Progenitor cell of endocrine pancreas (in vitro differentiated cells): ENCODE results near the gene STAC3. TPM values are rescaled to one million over a fixed set of nuclear protein-coding genes. Genes with fewer than 3 reads are reported as not detected.

Experiments used
- DNase-seq: peaks from one replicate; pipeline ENCODE4 v3.0.0; 2021; ENCODE audit warnings: low spot score; ENCODE audit not compliant: unreplicated experiment
- H3K27ac Mint-ChIP-seq: 2 replicates; pipeline ENCODE4 v1.8.0; 2021; ENCODE audit warnings: mild to moderate bottlenecking, moderate library complexity, mixed read lengths
- H3K27me3 Mint-ChIP-seq: 2 replicates; pipeline ENCODE4 v1.8.0; 2021; ENCODE audit warnings: mixed read lengths
- H3K36me3 Mint-ChIP-seq: 2 replicates; pipeline ENCODE4 v1.8.0; 2022; ENCODE audit warnings: mixed read lengths; ENCODE audit not compliant: insufficient read depth
- H3K4me1 Mint-ChIP-seq: 2 replicates; pipeline ENCODE4 v1.8.0; 2021; ENCODE audit warnings: low read depth, mixed read lengths
- H3K4me3 Mint-ChIP-seq: 2 replicates; pipeline ENCODE4 v1.8.0; 2021; ENCODE audit warnings: low read depth, mild to moderate bottlenecking, moderate library complexity, mixed read lengths
- H3K9me3 Mint-ChIP-seq: 2 replicates; pipeline ENCODE4 v1.8.0; 2021; ENCODE audit warnings: low read depth, mixed read lengths
- total RNA-seq: library from RNA; stranded (reverse); gene quantifications from 2 replicates; pipeline ENCODE4 v1.2.1, GENCODE V29; 2021
- TF ChIP-seq, protein P1 (sequence below): fragments of 200-600 bp; sonication (generic); IDR thresholded peaks from one replicate; pipeline ENCODE4 v1.5.0; 2021; ENCODE audit warnings: antibody characterized with exemption, mild to moderate bottlenecking; ENCODE audit not compliant: unreplicated experiment

STAC3 gene
- total RNA-seq, 1 donor from 2014 or later: 6.0 TPM

GRCh38 chr12:57240066-57240921 lies 10.7 kb downstream of the STAC3 start:
- TF ChIP-seq, protein P1, sequence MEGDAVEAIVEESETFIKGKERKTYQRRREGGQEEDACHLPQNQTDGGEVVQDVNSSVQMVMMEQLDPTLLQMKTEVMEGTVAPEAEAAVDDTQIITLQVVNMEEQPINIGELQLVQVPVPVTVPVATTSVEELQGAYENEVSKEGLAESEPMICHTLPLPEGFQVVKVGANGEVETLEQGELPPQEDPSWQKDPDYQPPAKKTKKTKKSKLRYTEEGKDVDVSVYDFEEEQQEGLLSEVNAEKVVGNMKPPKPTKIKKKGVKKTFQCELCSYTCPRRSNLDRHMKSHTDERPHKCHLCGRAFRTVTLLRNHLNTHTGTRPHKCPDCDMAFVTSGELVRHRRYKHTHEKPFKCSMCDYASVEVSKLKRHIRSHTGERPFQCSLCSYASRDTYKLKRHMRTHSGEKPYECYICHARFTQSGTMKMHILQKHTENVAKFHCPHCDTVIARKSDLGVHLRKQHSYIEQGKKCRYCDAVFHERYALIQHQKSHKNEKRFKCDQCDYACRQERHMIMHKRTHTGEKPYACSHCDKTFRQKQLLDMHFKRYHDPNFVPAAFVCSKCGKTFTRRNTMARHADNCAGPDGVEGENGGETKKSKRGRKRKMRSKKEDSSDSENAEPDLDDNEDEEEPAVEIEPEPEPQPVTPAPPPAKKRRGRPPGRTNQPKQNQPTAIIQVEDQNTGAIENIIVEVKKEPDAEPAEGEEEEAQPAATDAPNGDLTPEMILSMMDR: peak; percentile 6
- Mint-ChIP-seq H3K27me3 (peaks cover 84% of the 10 kb centered on the region), H3K36me3 (peaks cover 3% of the 10 kb centered on the region), H3K9me3 (no peaks in the 10 kb centered on the region), H3K4me1 (peaks cover 22% of the 10 kb centered on the region), H3K4me3 (peak overlapping the region; percentile 69), H3K27ac (peak overlapping the region; percentile 86)
- DNase-seq: no peak

- H3K4me1 Mint-ChIP-seq: peaks cover 22% of the 10 kb centered on the region
- peak overlapping the region; percentile 86 for H3K27ac Mint-ChIP-seq
- peaks cover 5% of the 10 kb centered on the region for H3K36me3 Mint-ChIP-seq
- DNase-seq: no peak
- TF ChIP-seq, protein P1: no peak
- peak overlapping the region; percentile 69 for H3K4me3 Mint-ChIP-seq
- H3K9me3 Mint-ChIP-seq: no peaks in the 10 kb centered on the region
- peaks cover 82% of the 10 kb centered on the region for H3K27me3 Mint-ChIP-seq
These were observed 11.4 kb downstream of the STAC3 start for GRCh38 chr12:57239587-57240065.

DNA sequence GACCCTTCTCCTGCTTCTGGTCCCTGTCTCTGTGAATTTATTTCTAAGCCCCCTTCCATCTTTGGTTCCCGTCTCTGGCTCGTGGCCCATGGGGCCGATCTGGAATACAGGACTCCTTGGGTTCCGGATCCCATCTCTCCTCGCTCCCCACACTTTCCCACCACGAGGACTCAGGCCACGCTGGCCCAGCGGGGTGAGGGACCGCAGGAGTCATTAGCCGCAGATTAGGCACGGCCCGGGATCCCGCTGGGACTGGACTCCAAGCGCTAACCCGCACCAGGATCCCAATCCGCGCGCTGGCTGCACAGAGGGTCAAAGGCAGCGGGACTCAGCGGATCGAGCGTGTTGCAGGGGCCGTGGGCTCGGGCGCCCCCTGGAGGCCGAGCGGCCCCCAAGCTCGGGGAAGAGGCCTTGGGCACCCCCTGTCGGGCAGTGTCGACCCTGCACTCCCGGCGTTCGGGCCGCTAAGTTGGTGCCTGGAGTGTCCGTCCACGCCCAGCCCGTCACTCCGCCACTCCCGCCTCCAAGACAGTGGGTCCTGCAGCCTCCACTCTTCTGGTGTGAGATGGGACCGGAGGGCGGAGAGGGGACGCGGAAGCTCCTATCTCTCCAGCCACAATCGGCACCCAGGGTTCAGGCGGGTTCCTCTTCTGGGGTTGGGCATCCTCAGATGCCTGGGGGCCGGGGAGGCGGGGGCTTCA lies 12.0 kb downstream of the STAC3 start:
- no peaks in the 10 kb centered on the region for H3K9me3 Mint-ChIP-seq
- H3K36me3 Mint-ChIP-seq: peaks cover 11% of the 10 kb centered on the region
- H3K4me1 Mint-ChIP-seq: peaks cover 22% of the 10 kb centered on the region
- H3K4me3 Mint-ChIP-seq: peak overlapping the region; percentile 67
- peak overlapping the region; percentile 89 for H3K27ac Mint-ChIP-seq
- peaks cover 82% of the 10 kb centered on the region for H3K27me3 Mint-ChIP-seq
- TF ChIP-seq, protein P1: peak; percentile 100
- peak; percentile 89 for DNase-seq

DNA sequence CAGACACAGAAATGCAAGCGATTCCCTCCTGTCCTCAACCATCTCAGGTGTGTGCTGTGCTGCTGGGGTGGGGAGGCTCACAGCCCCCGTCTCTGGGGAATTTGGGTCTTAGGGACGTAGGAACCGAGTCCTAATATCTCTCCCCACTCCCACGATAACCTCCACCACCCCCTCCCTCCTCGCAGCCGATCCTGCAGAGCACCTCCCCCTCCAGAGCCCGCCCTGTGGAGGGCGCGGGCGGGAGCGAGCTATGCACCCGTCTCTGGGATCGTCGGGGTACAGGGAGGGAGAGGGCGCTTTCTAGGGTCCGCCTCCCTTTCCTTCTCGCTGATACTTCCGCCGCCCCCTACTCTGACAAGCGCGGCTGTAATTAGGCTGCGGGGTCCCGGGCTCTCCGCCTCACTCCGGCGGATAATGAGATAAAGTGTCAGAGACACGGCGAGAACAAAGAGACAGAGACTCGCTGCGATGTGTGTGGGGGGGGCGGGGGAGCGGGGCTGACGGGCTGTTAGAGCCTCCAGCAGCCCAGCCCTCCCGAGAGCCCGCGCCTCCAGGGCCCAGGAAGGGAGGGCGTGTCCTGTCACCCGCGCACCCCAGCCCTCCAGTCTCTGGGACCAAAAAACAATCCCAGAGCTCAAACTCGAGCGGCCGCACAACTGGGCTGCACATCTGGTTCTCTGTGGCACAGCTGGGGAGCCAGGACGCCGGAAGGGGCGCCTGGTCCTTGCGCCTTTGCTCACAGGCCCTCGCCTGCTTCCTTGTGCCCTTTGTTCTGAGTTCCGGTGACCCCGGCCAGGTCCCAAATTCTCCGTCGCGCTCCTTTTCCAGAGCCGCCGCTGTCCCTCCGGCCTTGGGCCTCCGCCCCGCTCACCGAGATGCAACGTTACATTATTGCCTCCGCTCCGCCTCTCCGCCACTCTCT lies 12.8 kb downstream of the STAC3 start:
- H3K27me3 Mint-ChIP-seq: peaks cover 79% of the 10 kb centered on the region
- H3K4me3 Mint-ChIP-seq: peak overlapping the region; percentile 67
- peaks cover 22% of the 10 kb centered on the region for H3K4me1 Mint-ChIP-seq
- no peak overlapping the region for H3K27ac Mint-ChIP-seq
- no peak for DNase-seq
- TF ChIP-seq, protein P1: no peak
- peaks cover 14% of the 10 kb centered on the region for H3K36me3 Mint-ChIP-seq
- H3K9me3 Mint-ChIP-seq: no peaks in the 10 kb centered on the region
